Activated CD4-positive, alpha-beta T cell treated with anti-CD3 and anti-CD28 coated beads for 24 hours (primary cell): Measurements from ENCODE around the gene OSCAR.

Experiments used
- DNase-seq, 2 donors: peaks; one replicate each; pipeline ENCODE4 v3.0.0-alpha.2; 2020; ENCODE audit warnings: low read depth in 2 of 2

Gene OSCAR, protein sequence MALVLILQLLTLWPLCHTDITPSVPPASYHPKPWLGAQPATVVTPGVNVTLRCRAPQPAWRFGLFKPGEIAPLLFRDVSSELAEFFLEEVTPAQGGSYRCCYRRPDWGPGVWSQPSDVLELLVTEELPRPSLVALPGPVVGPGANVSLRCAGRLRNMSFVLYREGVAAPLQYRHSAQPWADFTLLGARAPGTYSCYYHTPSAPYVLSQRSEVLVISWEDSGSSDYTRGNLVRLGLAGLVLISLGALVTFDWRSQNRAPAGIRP

DNA sequence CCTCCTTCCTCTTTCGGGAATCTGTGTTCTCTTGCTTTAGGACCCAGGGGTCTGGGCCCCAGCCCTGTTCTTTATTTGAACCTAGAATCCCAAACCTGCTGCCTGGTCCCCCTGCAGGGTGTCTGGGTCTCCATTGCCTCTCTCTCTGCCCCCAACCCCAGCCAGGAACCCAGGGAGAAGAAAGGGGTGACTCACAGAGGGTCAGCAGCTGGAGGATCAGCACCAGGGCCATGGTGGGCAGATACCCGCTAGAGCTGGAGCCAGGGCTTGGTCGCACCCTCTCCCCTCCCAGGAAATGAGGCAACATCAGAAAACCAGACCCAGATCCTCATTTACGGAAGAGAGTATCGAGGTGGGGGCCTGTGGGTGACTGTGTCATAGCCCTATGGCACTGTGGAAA, at the start of gene OSCAR:
TSS of gene OSCAR (minus strand) at position 243 of the 400 bp plus-strand sequence. CDS start at position 232, 11 bp downstream.
- no peak for DNase-seq

DNA sequence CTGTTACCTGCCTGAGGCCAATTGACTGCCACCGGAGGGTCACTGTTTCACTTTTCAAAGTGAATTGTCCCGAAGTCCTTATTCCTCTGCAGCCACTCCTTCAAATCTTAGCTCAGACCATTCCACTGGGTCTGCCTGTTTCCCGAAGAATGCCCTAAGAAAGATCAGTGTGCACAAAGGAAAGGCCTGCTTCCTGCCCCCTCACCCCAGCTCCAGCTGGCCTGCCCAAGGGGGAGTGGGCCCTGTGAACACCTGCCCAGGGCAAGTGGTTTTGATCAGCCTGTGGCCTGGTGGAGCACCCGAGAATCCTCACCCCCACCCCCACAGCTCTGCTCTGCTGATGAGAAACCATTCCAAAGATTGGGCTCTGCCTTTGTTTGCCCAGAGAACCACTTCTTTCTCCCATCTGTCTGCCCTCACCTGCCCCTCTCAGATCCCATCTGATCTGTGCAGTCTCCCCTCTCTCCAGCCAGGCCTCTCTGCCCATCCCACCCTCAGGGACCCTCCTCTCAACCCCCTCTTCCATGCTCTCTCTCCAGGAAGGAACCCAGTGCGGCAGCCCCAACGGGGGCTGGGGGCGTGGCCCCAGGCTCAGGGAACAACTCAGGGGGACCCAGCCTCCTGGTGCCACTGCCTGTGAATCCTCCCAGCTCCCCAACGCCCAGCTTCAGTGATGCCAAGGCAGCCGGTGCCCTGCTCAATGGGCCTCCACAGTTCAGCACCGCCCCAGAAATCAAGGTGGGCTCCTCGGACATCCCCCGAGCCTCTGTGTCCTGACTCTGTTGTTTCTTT, 48.6 kb upstream of the OSCAR start:
- DNase-seq: no peak

DNA sequence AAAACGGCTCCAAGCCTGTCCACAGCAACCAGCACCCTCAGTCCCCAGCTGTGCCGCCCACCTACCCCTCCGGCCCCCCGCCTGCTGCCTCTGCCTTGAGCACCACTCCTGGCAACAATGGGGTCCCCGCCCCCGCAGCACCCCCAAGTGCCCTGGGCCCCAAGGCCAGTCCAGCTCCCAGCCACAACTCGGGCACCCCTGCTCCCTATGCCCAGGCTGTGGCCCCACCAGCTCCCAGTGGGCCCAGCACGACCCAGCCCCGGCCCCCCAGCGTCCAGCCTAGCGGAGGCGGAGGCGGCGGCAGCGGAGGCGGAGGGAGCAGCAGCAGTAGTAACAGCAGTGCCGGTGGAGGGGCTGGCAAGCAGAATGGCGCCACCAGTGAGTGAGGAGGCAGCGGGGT, 47.6 kb upstream of the OSCAR start:
- no peak for DNase-seq

DNA sequence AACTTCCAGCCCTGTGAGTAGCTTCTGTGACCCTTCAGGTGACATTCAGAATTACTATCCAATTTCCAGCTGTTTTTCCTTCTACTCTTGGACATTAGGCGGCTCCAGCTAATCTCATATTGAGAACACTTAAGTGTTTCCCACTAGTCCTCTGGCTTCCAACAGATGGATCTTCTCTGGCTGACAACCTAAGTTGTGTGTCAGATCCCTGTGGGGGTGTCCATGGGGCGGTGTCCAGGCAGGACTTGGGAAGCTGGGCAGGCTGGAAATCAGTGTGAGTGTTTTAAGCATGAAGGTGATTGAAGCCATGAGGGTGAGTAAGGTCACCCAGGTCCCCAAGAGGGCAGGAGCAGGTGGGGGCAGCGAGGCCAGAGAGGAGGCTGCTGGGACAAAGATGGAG, 47.1 kb upstream of the OSCAR start:
- no peak for DNase-seq

DNA sequence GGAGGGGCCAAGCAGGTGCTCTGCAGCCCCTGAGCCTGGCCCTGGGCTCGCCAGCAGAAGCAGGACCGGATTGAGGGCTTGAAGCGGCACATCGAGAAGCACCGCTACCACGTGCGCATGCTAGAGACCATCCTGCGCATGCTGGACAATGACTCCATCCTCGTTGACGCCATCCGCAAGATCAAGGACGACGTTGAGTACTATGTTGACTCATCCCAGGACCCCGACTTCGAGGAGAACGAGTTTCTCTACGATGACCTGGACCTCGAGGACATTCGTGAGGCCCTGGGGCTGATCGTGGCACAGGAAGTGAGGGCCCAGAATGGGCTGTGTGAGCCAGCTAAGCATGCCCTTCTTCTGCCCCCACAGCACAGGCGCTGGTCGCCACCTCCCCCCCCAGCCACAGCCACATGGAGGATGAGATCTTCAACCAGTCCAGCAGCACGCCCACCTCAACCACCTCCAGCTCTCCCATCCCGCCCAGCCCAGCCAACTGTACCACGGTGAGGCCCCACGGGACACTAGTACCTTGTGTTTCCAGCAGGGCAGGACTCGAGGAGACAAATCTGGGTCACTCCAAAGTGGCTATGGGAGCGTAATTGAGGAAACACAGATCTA, 45.0 kb upstream of the OSCAR start:
- no peak for DNase-seq

DNA sequence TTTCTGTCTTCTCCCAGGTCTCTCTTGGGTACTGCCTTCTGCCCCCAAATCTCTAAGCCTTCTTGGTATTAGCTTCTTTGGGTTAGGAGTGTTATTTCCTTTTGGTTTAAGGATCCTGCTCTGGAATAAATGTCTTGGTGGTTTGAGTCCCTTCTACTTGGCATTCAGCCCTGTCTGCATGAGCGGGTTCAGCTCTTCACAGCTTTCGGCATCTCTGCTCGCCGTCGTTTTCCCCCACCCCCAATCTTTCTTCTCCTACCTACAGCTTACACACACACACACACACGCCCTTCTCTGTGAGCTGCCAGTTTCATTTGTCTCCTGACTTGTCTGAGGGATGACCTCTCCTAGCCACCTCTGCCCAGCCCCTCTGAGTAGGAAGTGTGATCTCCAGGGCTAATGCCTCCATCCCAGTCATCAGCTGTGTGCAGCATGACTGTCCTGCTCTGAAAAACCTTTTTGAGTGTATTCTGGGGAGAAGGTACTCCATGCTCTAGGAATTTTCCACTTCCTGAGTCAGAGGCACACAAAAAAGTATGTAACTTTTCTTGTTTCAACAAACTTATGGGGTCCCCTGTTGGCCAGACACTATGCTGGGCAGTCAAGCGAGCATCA, 41.7 kb upstream of the OSCAR start:
- no peak for DNase-seq

DNA sequence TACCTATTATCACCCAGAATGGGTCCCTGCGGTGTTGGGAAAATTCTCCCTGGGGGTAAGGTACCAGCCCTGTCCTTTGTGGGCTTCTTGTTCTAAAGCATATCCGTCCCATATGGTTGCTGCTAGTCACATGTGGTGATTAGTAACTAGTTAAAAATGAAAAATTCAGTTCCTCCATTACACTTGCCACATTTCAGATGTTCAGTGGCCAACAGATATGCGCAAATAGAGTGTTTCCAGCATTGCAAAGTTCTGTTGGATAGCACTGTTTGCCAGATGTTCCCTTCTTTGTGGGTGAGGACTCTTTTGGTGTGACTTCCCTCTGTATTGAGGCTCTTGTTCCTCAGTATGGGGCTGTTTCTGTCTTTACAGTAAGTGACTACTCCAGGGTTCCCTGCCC, 40.8 kb upstream of the OSCAR start:
- no peak for DNase-seq

DNA sequence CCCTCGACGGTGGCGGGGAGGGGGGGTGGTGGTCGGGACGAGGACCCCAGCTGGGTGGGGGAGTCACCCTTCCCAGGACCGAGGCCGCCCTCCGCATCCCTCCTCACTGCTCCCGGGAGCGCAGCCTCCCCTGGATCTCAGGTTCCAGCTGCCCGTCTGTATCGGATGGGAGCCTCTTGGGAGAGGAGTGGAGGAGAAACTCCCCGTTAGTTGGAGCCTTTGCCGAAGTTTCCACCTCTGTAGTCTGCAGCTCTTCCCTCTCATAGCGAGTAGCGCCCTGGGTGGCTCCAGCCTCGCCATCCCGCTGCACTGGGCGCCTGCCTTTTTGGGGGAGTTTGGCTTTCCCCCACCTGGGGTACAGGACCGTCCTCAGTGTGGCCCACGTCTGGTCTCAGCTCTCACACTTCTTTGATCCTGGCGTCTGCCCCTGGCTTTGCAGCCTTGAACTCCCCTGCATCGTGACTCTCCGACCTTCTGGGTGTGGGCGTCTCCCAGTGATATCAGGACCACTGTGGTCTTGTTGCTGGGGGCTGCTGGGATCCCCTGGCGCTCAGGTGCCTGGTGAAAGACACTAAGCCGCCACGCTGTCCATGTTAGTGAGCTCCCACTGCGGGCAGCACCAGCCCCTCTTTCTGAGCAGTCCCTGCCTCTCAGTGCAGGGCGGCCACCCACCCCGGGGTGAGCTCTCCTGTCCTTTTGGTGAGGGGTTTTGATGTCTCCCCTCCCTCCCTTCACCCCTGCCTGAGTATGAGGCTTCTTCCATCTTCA, 38.1 kb upstream of the OSCAR start:
- no peak for DNase-seq

DNA sequence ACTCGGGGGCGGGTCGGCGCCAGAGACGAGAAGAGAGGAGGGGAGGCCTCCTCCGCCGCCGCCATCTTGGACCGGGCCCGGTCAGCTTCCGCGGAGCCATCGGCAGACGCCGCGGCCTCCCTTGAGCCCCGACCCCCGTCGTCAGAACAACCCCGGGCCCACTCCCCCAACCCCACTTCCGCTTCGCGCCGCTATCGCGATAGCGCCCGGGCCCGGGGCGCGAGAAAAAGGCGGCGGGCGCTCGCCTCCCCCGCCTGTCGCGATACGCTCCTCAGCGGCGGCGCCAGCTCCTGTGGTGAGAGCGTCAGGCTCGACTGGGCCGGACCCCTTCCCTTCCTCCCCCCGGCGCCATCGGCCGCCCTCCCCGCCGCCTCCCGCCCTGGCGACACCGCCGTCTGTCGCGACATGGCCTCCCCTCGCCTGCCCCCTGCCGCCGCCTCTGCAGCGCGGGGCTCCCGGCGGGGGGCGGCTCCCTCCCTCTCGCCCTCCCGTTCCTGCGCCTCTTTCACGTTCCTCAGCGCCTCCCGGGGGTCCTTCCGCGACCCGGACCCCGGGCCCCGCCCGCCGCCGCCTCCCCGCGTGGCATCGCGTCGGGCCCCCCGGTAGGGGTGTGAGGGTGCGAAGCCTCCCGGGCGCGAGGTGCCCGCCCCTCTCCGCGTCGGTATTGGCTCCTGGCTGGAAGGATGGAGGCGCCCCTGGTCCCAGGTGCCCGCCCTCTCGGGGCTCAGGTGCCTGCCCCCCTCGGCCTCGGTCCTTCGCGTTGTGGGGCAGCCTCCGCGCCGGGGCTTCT, 37.3 kb upstream of the OSCAR start, which contains the start of gene CNOT3:
TSS of gene CNOT3 (plus strand) at position 64 of the 790 bp plus-strand sequence. CDS start 5,217 bp downstream, outside the sequence.
- no peak for DNase-seq

DNA sequence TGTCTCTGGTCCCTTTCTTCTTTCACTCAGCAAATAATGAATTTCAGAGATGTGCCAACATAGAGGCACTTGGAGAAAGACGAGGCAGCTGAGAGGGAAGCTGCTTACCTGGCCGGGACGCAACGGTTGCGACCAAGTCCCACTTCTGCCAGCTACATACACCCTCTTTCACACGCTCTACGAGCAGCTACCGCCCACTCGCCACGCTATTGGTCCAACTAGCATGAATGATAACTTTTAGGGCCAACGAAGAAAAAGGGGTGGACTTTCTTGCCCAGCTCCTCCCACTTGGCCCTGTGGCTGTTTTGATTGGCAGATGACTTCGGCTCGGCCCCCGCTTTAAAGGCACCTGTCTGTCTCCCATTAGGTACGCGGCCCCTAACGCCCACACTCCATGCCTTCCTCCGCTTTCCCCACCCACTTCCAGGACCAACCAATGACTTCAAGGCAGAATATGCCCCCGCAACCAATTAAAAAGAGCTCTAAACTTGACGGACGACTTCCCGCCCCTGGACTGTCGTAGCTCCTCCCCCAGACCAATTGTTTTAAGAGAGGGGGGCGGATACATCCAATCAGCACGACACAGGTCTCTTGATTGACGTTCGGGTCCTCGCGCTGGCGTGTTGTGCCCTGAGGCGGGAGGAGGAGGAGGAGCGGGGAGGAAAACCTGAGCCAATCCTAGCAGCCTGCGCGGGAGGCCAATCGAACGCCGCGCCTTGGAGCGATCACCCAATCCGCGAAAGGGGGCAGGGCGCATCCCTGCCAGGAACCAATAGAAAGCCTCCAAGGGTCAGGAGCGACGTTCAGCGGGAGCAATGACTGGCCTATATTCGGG, 36.5 kb upstream of the OSCAR start:
- DNase-seq: peak; percentile 96 to 97

DNA sequence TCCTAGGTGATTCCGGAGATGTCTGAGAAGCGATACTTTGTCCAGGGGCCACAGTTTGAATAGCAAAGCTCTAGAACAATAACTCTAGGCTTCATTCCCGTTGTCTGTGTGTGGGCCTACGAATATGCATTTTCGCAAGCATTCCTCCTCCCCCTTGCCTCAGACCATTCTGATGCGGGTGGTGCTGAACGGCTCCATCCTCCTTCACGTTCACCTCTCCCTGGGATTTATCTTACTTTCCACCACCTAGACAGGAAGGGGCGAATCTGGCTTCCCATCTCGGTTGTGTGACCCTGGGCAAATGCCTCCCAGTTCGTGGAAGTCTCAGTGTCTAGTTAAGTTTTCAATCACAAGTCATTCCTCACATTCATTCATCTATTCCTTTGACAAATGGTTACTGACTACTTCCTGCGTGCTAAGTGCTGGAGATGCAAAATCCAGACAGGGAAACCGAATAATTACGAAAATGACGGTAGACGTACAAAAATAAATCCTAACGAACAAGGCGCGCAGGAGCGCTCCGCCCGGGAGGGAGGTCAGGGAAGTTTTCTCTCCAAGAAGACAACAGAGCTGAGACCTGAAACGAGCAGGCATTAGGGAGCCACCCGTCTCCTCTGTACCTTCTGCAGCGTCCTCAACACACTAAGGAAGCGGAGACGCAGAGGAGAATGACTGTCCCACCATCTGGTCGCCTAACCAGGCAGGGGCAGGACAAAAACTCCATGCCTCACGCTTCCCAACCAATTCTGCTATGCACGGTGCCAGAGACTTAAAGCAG, 35.7 kb upstream of the OSCAR start:
- DNase-seq: no peak

DNA sequence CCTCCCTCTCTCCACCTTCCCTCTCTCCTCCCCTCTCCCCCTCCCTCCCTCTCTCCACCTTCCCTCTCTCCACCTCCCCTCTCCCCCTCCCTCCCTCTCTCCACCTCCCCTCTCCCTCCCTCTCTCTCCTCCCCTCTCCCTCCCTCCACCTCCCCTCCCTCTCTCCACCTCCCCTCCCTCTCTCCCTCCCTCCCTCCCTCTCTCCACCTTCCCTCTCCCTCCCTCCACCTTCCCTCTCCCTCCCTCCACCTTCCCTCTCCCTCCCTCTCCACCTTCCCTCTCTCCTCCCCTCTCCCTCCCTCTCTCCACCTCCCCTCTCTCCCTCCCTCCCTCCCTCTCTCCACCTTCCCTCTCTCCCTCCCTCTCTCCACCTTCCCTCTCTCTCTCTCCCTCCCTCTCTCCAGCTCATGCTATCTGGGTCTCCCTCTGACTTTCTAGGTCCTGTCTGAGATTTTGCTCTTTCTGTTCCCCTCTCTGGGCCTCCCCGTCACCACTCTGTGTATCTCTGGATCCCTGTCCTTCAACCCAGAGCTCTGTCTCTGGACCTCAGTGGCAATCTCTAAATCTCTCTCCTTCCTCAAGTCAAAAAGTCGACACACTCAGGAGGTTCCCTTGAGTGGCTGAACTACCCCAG, 33.5 kb upstream of the OSCAR start:
- DNase-seq: no peak

DNA sequence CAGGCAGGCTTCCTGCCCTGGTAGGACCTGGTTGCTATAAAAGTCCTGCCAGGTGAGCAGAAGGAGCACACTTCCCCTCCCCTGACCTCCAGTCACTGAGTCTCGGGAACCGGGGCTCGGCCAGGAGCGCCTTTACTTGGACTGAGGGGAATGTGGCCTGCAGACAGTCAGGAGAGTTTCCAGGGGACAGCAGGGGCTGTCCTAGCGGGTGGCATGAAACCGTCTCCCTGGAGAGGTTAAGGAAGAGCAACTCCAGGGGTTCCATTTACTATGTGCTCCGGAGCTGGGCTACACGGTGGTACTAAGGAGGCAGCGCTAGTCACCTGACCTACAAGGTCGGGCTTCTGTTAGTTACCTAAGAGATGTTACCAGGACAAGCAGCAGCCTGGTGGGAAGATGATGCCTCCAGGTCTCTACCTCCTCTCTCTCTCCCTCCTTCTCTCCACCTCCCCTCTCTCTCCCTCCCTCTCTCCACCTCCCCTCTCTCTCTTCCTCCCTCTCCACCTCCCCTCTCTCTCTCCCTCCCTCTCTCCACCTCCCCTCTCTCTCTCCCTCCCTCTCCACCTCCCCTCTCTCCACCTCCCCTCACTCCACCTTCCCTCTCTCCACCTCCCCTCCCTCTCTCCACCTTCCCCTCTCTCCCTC, 32.8 kb upstream of the OSCAR start:
- DNase-seq: no peak

DNA sequence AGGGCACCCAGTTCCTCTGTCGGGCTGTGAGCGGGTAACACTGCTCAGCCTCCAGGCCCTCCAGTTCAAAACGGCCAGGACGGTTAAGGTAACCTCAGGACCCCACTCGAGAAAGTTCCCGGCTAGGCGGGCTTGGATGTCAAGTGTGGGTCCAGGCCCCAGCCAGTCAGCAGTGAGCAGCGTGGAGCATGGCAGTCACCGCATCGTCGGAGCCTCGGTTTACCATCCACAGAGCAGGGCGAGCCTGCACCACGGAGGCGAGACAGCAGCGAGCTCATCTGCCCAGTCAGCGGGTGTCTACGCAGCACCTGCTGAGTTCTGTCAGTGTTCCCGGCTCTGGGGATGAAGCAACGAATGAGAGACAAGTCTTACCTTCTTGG, 29.0 kb upstream of the OSCAR start:
- no peak for DNase-seq

DNA sequence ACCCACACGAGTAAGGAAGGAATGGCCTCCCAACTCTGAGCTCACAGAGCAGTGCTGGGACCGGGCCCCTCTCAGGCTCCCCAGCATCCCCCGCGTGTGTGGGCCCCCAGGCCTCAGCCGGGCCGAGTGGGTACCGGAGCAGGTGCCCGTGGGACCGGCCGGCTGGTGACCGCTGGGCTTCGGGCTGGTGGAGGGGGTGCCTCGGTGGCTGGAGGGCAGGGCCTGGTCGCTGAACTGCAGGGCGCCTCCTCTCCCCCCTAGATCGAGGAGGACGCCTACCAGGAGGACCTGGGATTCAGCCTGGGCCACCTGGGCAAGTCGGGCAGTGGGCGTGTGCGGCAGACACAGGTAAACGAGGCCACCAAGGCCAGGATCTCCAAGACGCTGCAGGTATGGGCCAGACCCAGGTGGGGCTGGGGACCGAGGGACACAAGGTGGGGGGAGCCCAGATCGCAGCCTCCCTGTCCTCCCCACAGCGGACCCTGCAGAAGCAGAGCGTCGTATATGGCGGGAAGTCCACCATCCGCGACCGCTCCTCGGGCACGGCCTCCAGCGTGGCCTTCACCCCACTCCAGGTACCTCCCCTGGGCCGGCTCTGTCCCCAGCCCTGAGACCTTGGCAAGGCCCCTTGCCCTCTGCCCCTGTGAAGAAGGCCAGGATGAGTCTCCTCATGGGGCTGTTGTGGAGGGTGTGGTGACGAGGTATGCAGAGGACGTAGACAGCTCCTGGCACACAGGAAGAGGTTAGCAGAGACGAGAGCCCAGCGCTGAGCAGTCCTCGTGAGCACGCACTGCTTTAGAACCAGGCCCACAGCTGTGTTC, 28.4 kb upstream of the OSCAR start:
- DNase-seq: no peak

DNA sequence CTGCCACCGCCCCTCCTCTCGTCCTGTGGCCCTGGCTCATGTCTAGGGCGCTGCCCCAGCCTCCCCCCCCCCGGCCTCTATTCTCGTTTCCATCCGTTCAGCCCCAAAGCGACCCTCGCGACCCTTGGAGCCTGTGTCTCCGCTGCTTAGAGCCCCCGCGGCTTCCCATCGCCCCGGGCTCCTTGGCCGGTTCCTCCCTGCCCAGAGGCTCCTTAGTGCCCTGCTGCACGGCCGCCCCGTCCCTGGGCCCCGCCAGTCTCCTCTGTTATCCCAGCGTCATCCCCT, 27.8 kb upstream of the OSCAR start:
- DNase-seq: no peak

DNA sequence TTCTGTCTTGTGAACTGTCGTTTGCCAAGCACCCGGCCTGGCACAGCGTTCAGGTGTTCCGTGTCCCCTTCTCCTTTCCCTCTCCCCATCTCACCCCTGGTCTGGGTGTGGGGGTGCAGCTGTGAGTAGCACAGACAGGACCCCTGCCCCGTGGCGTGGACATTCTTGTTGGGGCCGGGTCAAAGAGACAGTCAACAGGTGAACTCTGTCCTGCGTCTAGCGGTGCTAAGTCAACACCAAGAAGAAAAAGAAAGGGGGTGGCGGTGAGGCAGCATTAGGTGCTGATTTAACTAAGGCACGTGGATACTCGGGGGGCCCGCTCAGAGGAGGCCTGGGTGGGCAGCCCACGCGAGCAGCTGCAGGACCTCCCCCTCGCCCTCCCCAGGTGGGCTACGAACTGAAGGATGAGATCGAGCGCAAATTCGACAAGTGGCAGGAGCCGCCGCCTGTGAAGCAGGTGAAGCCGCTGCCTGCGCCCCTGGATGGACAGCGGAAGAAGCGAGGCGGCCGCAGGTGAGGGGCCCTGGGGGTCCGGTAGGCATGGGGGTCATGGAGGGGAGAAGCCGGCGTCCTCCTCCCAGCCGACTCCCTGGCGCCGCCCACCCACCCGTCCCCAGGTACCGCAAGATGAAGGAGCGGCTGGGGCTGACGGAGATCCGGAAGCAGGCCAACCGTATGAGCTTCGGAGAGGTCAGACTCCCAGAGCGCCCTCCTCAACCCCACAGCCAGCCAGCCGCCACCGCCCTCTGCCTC, 27.3 kb upstream of the OSCAR start:
- no peak for DNase-seq
